Subcutaneous adipose tissue (tissue), 4 donors: ENCODE data around the gene TMTC1. TPM values are rescaled to one million over a fixed set of nuclear protein-coding genes. Genes with fewer than 3 reads are reported as not detected.

ENCODE experiments used
- CTCF ChIP-seq: fragments of 450-650 bp; IDR thresholded peaks from one replicate; pipeline ENCODE4 v1.5.1; 2016; ENCODE audit warnings: low read depth, mild to moderate bottlenecking, control low read depth, antibody characterized with exemption, moderate library complexity
- total RNA-seq, 4 donors: library from RNA; depleted of rRNA; stranded (reverse); fragments of >200 nt; gene quantifications; one replicate each; pipeline ENCODE4 v1.1.0, GENCODE V29; 2016

The TMTC1 gene
- 100 to 1,000 TPM in 1 of 4 donors, 10 to 100 TPM in 3; 45.4 to 153 (median 85.2) TPM for total RNA-seq

GRCh38 chr12:29783773-29784666 lies at the start of gene TMTC1:
Gene TMTC1, minus strand, starts transcription at chr12:29783942. Its CDS starts 191 bp downstream, at chr12:29783751.
- TF ChIP-seq CTCF: no peak

- TF ChIP-seq CTCF: no peak
These were observed 47.4 kb upstream of the TMTC1 start for GRCh38 chr12:29831173-29831572.

GRCh38 chr12:29830391-29830790 lies 46.6 kb upstream of the TMTC1 start:
- no peak for TF ChIP-seq CTCF

- TF ChIP-seq CTCF: no peak
These were observed 35.3 kb upstream of the TMTC1 start for GRCh38 chr12:29818916-29819623.

GRCh38 chr12:29816874-29817725 lies 33.4 kb upstream of the TMTC1 start:
- no peak for TF ChIP-seq CTCF

GRCh38 chr12:29807129-29807528 lies 23.4 kb upstream of the TMTC1 start:
- TF ChIP-seq CTCF: no peak

- TF ChIP-seq CTCF: no peak
These were observed 20.3 kb upstream of the TMTC1 start for GRCh38 chr12:29804019-29804418.
